ENCODE measurements around the gene ABCB9. TPM values are rescaled to one million over a fixed set of nuclear protein-coding genes. Genes with fewer than 3 reads are reported as not detected.

ABCB9 gene
- total RNA-seq, 1 donor from 2014 or later: 1.9 TPM

- Mint-ChIP-seq H3K4me1 (peaks cover 3% of the 10 kb centered on the region), H3K27me3 (ENCODE audit: insufficient read depth, low read depth) (peaks cover 2% of the 10 kb centered on the region), H3K27ac (peak overlapping the region; percentile 79), H3K4me3 (no peak overlapping the region), H3K36me3 (no peaks in the 10 kb centered on the region), H3K9me3 (no peaks in the 10 kb centered on the region)
- H3K79me2 ChIP-seq (ENCODE audit: low read depth): no peaks in the 10 kb centered on the region
- DNase-seq (ENCODE audit: low spot score): no peak
- H3K4me2 ChIP-seq: no peak overlapping the region
- H3F3A ChIP-seq (ENCODE audit: low read depth): no peaks in the 10 kb centered on the region
- no peak overlapping the region for H3K4me3 ChIP-seq
- H3K36me3 ChIP-seq: no peaks in the 10 kb centered on the region
- H4K20me1 ChIP-seq (ENCODE audit: low read depth): no peaks in the 10 kb centered on the region
- no peaks in the 10 kb centered on the region for H3K9me3 ChIP-seq (ENCODE audit: low read depth)
- TF ChIP-seq EZH2 (IDR thresholded peaks at IDR 0.05): no peak
- no peak for TF ChIP-seq EZH2phosphoT487 (IDR thresholded peaks at IDR 0.05)
- TF ChIP-seq, protein P1, sequence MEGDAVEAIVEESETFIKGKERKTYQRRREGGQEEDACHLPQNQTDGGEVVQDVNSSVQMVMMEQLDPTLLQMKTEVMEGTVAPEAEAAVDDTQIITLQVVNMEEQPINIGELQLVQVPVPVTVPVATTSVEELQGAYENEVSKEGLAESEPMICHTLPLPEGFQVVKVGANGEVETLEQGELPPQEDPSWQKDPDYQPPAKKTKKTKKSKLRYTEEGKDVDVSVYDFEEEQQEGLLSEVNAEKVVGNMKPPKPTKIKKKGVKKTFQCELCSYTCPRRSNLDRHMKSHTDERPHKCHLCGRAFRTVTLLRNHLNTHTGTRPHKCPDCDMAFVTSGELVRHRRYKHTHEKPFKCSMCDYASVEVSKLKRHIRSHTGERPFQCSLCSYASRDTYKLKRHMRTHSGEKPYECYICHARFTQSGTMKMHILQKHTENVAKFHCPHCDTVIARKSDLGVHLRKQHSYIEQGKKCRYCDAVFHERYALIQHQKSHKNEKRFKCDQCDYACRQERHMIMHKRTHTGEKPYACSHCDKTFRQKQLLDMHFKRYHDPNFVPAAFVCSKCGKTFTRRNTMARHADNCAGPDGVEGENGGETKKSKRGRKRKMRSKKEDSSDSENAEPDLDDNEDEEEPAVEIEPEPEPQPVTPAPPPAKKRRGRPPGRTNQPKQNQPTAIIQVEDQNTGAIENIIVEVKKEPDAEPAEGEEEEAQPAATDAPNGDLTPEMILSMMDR (IDR thresholded peaks at IDR 0.05): no peak
- H2AFZ ChIP-seq (replicated peaks): no peak overlapping the region
- H3K9ac ChIP-seq: no peak overlapping the region
- no peak overlapping the region for H3K27ac ChIP-seq
- H3K27me3 ChIP-seq: no peaks in the 10 kb centered on the region
- peaks cover 8% of the 10 kb centered on the region for H3K4me1 ChIP-seq
Observed at GRCh38 chr12:122999986-123000420, 33.7 kb upstream of the ABCB9 start.

DNA sequence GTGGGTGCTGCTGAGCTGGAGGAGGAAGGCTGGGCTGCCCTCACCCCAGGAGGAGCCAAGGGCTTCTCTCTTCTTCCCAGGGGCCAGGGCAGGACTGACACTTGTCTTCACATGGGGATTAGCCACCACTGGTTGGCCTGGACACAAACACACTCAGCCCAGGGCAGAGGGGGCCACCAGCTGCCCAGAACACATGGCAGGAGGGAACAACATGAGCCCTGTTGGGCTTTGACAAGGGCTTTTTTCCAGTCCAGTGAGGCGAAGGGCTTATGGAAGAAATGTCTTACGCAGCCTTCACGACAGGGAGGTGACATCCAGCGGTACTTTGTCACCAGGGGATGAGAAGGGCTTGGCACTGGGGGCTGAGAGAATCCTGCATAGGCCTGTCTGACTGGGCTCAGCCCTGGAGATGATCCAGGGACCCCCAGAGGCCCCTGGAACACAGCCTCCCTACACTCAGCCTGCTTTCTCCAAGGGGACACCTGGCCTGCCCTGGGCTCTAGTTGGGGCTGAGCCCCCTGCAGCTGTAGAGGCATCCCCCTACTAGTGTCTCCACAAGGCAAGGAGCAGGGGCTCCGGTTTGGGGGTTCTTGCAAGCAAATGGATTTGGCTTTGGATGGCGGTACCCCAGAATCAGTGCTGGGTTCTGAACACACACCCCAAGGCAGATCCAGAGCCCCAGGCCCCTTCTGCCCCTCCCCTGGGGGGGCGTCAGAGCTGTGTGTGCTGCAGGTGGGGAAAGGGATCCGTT lies 33.1 kb upstream of the ABCB9 start:
- H3K27ac Mint-ChIP-seq: peak overlapping the region; percentile 17
- no peak overlapping the region for H2AFZ ChIP-seq (replicated peaks)
- H3K4me3 ChIP-seq: no peak overlapping the region
- H3K27me3 Mint-ChIP-seq (ENCODE audit: insufficient read depth, low read depth): peaks cover 2% of the 10 kb centered on the region
- H3K9me3 ChIP-seq (ENCODE audit: low read depth): no peaks in the 10 kb centered on the region
- H3F3A ChIP-seq (ENCODE audit: low read depth): no peaks in the 10 kb centered on the region
- TF ChIP-seq, protein P1 (IDR thresholded peaks at IDR 0.05): no peak
- TF ChIP-seq EZH2phosphoT487 (IDR thresholded peaks at IDR 0.05): no peak
- TF ChIP-seq EZH2 (IDR thresholded peaks at IDR 0.05): no peak
- H3K9ac ChIP-seq: no peak overlapping the region
- DNase-seq (ENCODE audit: low spot score): peak; percentile 54
- no peak overlapping the region for H3K27ac ChIP-seq
- H3K4me2 ChIP-seq: no peak overlapping the region
- no peaks in the 10 kb centered on the region for H3K79me2 ChIP-seq (ENCODE audit: low read depth)
- H3K4me1 Mint-ChIP-seq: peaks cover 3% of the 10 kb centered on the region
- H4K20me1 ChIP-seq (ENCODE audit: low read depth): no peaks in the 10 kb centered on the region
- no peaks in the 10 kb centered on the region for H3K9me3 Mint-ChIP-seq
- no peak overlapping the region for H3K4me3 Mint-ChIP-seq
- no peaks in the 10 kb centered on the region for H3K27me3 ChIP-seq
- H3K4me1 ChIP-seq: peaks cover 8% of the 10 kb centered on the region
- H3K36me3 Mint-ChIP-seq: no peaks in the 10 kb centered on the region
- H3K36me3 ChIP-seq: no peaks in the 10 kb centered on the region

DNA sequence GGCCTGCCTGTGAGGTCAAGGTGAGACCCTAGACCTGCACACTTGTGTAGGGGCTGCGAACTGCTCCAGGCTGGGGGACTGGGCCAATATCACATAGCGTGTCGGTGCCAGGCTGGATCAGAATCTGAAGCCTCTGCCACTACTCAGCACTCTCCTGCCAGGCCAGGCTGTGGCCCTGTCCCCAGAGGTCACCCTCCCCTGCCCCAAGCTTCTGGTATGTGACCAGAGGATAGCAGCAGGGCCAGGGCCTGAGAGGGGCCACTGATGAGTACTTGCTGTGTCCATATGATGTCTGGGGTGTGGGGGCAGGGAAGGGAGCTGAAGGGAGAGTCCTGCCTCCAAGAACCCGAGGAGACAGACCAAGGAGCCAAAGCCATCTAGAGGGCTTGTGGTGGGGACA lies 32.1 kb upstream of the ABCB9 start:
- DNase-seq (ENCODE audit: low spot score): no peak
- Mint-ChIP-seq H3K4me3 (no peak overlapping the region), H3K27ac (no peak overlapping the region), H3K27me3 (ENCODE audit: insufficient read depth, low read depth) (peaks cover 2% of the 10 kb centered on the region), H3K9me3 (no peaks in the 10 kb centered on the region), H3K36me3 (no peaks in the 10 kb centered on the region), H3K4me1 (peaks cover 3% of the 10 kb centered on the region)
- H3K4me1 ChIP-seq: peaks cover 8% of the 10 kb centered on the region
- no peak overlapping the region for H2AFZ ChIP-seq (replicated peaks)
- no peaks in the 10 kb centered on the region for H3K27me3 ChIP-seq
- H3K9me3 ChIP-seq (ENCODE audit: low read depth): no peaks in the 10 kb centered on the region
- no peaks in the 10 kb centered on the region for H3K79me2 ChIP-seq (ENCODE audit: low read depth)
- H4K20me1 ChIP-seq (ENCODE audit: low read depth): no peaks in the 10 kb centered on the region
- H3K9ac ChIP-seq: no peak overlapping the region
- no peak overlapping the region for H3K4me2 ChIP-seq
- H3K4me3 ChIP-seq: no peak overlapping the region
- no peaks in the 10 kb centered on the region for H3F3A ChIP-seq (ENCODE audit: low read depth)
- TF ChIP-seq, protein P1 (IDR thresholded peaks at IDR 0.05): no peak
- TF ChIP-seq EZH2phosphoT487 (IDR thresholded peaks at IDR 0.05) (no peak), EZH2 (IDR thresholded peaks at IDR 0.05) (no peak)
- H3K36me3 ChIP-seq: no peaks in the 10 kb centered on the region
- no peak overlapping the region for H3K27ac ChIP-seq

Data from neural progenitor cell (in vitro differentiated cells).